ENCODE data around the gene LRFN3. TPM values are rescaled to one million over a fixed set of nuclear protein-coding genes. Genes with fewer than 3 reads are reported as not detected.

The LRFN3 gene
- total RNA-seq, 1 donor from 2014 or later, result 31.0 TPM

DNA sequence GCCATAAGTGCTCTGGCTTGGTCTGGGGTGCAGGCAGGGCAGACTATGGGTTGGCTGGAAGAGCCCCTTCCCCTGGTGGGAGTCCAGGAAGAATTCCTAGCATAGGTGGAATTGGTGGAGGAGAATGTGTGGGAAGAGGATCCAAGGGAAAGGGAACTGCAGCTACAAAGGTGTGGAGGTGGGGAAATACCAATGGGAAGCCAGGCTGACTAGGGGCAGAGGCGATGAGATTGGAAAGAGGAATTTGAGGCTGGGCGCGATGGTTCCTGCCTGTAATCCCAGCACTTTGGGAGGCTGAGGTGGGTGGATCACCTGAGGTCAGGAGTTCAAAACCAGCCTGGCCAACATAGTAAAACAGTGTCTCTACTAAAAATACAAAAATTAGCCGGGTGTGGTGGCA lies 54.0 kb downstream of the LRFN3 start:
- TF ChIP-seq, protein P1, sequence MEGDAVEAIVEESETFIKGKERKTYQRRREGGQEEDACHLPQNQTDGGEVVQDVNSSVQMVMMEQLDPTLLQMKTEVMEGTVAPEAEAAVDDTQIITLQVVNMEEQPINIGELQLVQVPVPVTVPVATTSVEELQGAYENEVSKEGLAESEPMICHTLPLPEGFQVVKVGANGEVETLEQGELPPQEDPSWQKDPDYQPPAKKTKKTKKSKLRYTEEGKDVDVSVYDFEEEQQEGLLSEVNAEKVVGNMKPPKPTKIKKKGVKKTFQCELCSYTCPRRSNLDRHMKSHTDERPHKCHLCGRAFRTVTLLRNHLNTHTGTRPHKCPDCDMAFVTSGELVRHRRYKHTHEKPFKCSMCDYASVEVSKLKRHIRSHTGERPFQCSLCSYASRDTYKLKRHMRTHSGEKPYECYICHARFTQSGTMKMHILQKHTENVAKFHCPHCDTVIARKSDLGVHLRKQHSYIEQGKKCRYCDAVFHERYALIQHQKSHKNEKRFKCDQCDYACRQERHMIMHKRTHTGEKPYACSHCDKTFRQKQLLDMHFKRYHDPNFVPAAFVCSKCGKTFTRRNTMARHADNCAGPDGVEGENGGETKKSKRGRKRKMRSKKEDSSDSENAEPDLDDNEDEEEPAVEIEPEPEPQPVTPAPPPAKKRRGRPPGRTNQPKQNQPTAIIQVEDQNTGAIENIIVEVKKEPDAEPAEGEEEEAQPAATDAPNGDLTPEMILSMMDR (IDR thresholded peaks at IDR 0.05; ENCODE audit: unreplicated experiment), result no peak
- Mint-ChIP-seq H3K36me3 (ENCODE audit: insufficient read depth) (no peaks in the 10 kb centered on the region), H3K27me3 (peaks cover 42% of the 10 kb centered on the region), H3K27ac (no peak overlapping the region), H3K4me3 (ENCODE audit: low read depth) (no peak overlapping the region), H3K4me1 (ENCODE audit: low read depth) (peaks cover 5% of the 10 kb centered on the region), H3K9me3 (ENCODE audit: low read depth) (no peaks in the 10 kb centered on the region)
- no peak for DNase-seq (ENCODE audit: low spot score, unreplicated experiment)

DNA sequence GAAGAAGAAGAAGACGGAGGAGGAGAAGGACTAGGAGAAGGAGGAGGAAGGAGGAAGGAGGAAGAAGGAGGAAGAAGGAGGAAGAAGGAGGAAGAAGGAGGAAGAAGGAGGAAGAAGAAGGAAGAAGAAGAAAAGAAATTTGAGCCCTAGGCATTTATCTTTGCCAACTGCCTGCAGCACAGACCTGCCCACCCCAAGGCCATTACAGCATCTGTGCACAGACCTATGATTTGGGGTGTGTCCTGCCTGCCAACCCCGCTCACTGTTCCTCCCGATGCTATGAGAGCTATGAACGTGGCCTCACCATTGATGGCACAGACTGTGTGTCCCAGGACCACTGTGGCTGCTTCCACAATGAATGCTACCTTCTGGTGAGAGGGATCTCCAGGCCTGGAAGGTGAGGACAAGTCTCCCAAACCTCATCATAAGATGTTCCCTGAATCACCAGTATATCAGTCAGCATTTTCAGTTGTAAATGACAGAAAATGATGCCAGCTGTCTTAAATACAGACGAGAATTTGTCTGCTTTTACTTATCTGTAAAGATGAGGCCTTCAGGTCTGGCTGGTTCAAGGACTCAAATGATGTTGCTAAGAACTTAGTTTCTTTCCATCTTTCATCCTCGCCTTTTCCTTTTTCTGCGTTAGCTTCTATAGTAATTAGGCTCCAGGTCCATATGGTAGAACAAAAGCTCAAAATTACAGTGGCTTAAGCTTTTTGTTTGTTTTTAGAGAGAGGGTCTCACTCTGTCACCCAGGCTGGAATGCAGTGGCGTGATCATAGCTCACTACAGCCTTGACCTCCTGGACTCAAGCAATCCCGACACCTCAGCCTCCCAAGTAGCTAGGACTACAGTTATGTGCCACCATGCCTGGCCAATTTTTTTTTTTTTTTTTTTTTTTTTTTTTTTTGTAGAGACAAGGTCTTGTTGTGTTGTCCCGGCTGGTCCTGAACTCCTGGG lies 54.9 kb downstream of the LRFN3 start:
- Mint-ChIP-seq H3K4me1 (ENCODE audit: low read depth) (peaks cover 9% of the 10 kb centered on the region), H3K36me3 (ENCODE audit: insufficient read depth) (no peaks in the 10 kb centered on the region), H3K9me3 (ENCODE audit: low read depth) (no peaks in the 10 kb centered on the region), H3K27me3 (peaks cover 33% of the 10 kb centered on the region), H3K4me3 (ENCODE audit: low read depth) (no peak overlapping the region), H3K27ac (no peak overlapping the region)
- TF ChIP-seq, protein P1 (IDR thresholded peaks at IDR 0.05; ENCODE audit: unreplicated experiment), result no peak
- DNase-seq (ENCODE audit: low spot score, unreplicated experiment), result no peak

DNA sequence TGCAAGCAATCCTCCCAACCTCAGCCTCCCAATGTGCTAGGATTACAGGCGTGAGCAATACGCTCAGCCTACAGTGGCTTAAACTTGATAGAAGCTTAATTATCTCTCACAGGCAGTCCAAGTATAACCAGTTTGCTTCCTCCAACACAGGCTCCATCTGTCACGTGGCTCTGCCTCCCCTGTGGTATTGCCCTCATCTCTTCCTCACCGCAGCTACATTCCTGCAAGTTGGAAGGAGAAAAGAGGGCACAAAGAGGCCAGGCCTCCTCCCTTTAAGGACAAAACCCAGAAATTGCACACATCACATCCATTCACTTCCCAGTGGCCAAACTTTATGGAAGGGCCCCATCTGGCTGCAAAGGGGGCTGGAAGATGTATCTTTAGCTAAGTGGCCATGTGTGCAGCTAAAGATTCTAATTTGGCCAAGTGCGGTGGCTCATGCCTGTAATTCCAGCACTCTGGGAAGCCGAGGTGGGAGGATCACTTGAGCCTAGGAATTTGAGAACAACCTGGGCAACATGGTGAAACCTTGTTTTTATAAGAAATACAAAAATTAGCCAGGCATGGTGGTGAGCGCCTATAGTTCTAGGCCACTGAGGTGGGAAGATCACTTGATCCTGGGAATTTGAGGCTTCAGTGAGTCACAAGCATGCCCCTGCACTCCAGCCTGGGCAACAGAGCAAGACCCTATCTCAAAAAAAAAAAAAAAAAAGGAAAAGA lies 55.7 kb downstream of the LRFN3 start:
- DNase-seq (ENCODE audit: low spot score, unreplicated experiment), result no peak
- no peaks in the 10 kb centered on the region for H3K9me3 Mint-ChIP-seq (ENCODE audit: low read depth)
- H3K27me3 Mint-ChIP-seq, result peaks cover 25% of the 10 kb centered on the region
- H3K4me3 Mint-ChIP-seq (ENCODE audit: low read depth), result no peak overlapping the region
- no peak overlapping the region for H3K27ac Mint-ChIP-seq
- no peaks in the 10 kb centered on the region for H3K36me3 Mint-ChIP-seq (ENCODE audit: insufficient read depth)
- TF ChIP-seq, protein P1 (IDR thresholded peaks at IDR 0.05; ENCODE audit: unreplicated experiment), result no peak
- H3K4me1 Mint-ChIP-seq (ENCODE audit: low read depth), result peaks cover 12% of the 10 kb centered on the region

DNA sequence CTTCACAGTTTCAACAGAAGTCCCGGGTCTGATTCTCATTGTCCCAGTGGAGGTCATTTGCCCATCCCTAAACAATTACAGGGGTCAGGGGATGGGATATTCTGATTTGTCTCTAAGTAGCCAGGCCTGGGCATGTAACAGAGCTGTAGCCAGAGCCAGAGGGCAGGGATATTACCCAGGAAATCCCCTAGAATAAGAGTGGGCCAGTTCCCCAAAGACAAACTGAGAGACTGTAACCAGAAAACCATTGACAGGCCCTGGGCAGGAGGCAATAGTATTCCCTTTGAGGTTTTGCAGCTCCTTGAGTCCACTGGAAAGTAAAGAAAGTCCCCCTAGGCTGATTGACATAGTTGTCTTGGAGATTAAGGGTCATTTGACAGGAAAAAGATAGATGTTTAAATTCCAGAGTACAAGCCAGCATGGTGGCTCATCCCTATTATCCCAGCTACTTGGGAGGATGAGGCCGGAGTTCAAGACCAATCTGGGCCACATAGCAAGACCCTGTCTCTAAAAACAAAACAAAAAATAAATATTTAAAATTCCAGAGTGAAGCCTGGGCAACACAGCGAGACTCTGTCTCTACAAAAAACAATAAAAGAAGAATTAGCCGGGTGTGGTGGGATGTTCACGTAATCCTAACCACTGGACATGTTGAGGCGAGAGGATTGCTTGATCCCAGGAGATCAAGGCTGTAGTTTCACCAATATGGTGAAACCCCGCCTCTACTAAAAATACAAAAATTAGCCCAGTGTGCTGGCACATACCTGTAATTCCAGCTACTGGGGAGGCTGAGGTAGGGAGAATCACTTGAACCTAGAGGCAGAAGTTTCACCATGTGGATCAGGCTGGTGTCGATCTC lies 57.0 kb downstream of the LRFN3 start:
- H3K36me3 Mint-ChIP-seq (ENCODE audit: insufficient read depth), result peaks cover 2% of the 10 kb centered on the region
- TF ChIP-seq, protein P1 (IDR thresholded peaks at IDR 0.05; ENCODE audit: unreplicated experiment), result no peak
- H3K9me3 Mint-ChIP-seq (ENCODE audit: low read depth), result no peaks in the 10 kb centered on the region
- DNase-seq (ENCODE audit: low spot score, unreplicated experiment), result no peak
- H3K27ac Mint-ChIP-seq, result no peak overlapping the region
- H3K4me1 Mint-ChIP-seq (ENCODE audit: low read depth), result peaks cover 11% of the 10 kb centered on the region
- H3K4me3 Mint-ChIP-seq (ENCODE audit: low read depth), result no peak overlapping the region
- peaks cover 20% of the 10 kb centered on the region for H3K27me3 Mint-ChIP-seq

Data from progenitor cell of endocrine pancreas (in vitro differentiated cells).